ENCODE results near the gene SLC39A9. TPM values are rescaled to one million over a fixed set of nuclear protein-coding genes. Genes with fewer than 3 reads are reported as not detected.

Gene SLC39A9
- total RNA-seq, 1 experiment from 2014 or later = 39.8 TPM

DNA sequence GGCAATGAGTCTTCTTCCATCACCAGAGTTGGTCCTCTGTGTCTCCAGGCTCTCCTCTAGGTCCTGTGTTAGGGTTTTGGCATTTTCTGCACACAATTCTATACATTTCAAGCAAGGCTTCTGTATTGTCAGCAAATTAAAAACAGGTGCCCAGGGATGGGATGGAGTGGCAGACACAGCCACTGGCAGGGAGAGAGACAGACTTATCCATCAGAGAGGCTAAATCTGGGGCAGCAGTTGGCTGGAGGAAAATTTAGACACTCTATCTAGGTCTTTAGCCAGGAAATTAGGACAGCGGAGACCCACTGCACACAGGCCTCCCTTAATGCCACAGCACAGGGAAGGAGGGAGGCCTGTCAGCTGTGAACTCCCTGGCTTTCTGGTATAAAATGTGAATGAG is 106.3 kb downstream of the SLC39A9 start:
- no peak overlapping the region for H2BK12ac ChIP-seq (ENCODE audit: insufficient read length, low read depth, low read length)
- H3K56ac ChIP-seq (ENCODE audit: insufficient read length, low read depth, low read length) = no peak overlapping the region

More for the DNA sequence above, 106.3 kb downstream of the SLC39A9 start:
- no peak overlapping the region for H3K27ac Mint-ChIP-seq
- Histone ChIP-seq H3K79me1 (ENCODE audit: insufficient read depth, low read depth, low read length, poor library complexity, severe bottlenecking) (no peaks in the 10 kb centered on the region), H4K91ac (ENCODE audit: insufficient read length, low read depth, low read length) (no peak overlapping the region), H3K27ac (ENCODE audit: insufficient read length, low read depth, low read length) (no peak overlapping the region), H3K79me2 (ENCODE audit: insufficient read depth, low read length) (no peaks in the 10 kb centered on the region), H2BK20ac (ENCODE audit: low read depth, low read length, poor library complexity, severe bottlenecking) (no peak overlapping the region), H3K14ac (ENCODE audit: insufficient read depth, low read length) (no peak overlapping the region), H3K23me2 (ENCODE audit: insufficient read length, low read depth, low read length, poor library complexity, severe bottlenecking) (no peaks in the 10 kb centered on the region), H3T11ph (ENCODE audit: low read length) (no peak overlapping the region), H3K27me3 (ENCODE audit: insufficient read depth, low read length) (no peaks in the 10 kb centered on the region), H2BK120ac (ENCODE audit: low read depth, low read length, poor library complexity, severe bottlenecking) (no peak overlapping the region), H4K5ac (ENCODE audit: insufficient read length, low read depth, low read length) (no peak overlapping the region), H3K4me2 (ENCODE audit: insufficient read depth, insufficient read length, low read length) (no peak overlapping the region), H4K8ac (replicated peaks; ENCODE audit: insufficient read length, low read depth, low read length) (no peak overlapping the region), H2AFZ (ENCODE audit: low read length) (no peak overlapping the region), H2BK15ac (ENCODE audit: low read depth, low read length) (no peak overlapping the region), H2AK5ac (ENCODE audit: insufficient read length, low read length) (no peak overlapping the region), H3K18ac (ENCODE audit: insufficient read length, low read depth, low read length) (no peak overlapping the region), H3K9ac (ENCODE audit: extremely low read depth, insufficient read length, low read length) (no peak overlapping the region), H3K9me3 (ENCODE audit: control insufficient read depth, low read depth, low read length) (no peaks in the 10 kb centered on the region), H3K4me1 (ENCODE audit: insufficient read depth, low read length) (no peaks in the 10 kb centered on the region), H2BK5ac (ENCODE audit: insufficient read length, low read length) (no peak overlapping the region), H4K20me1 (ENCODE audit: control insufficient read depth, insufficient read depth, insufficient read length) (no peaks in the 10 kb centered on the region), H3K23ac (ENCODE audit: insufficient read length, low read depth, low read length) (no peak overlapping the region), H3K4ac (ENCODE audit: low read depth, low read length) (no peak overlapping the region)
- H3K4me3 Mint-ChIP-seq = no peak overlapping the region
- peaks cover 12 to 17% of the 10 kb centered on the region in 2 experiments for H3K4me1 Mint-ChIP-seq
- WGBS (ENCODE audit: extremely low coverage, insufficient read length, low lambda C conversion rate) = no CpG with 5 or more reads among the region's 1 CpG
- H3K9me3 Mint-ChIP-seq = no peaks in the 10 kb centered on the region; a peak in 1 of 5 replicates
- H3K36me3 Mint-ChIP-seq (ENCODE audit: insufficient read depth in 1 of 3, low read depth in 3 of 3) = no peaks in the 10 kb centered on the region
- TF ChIP-seq, protein P1, sequence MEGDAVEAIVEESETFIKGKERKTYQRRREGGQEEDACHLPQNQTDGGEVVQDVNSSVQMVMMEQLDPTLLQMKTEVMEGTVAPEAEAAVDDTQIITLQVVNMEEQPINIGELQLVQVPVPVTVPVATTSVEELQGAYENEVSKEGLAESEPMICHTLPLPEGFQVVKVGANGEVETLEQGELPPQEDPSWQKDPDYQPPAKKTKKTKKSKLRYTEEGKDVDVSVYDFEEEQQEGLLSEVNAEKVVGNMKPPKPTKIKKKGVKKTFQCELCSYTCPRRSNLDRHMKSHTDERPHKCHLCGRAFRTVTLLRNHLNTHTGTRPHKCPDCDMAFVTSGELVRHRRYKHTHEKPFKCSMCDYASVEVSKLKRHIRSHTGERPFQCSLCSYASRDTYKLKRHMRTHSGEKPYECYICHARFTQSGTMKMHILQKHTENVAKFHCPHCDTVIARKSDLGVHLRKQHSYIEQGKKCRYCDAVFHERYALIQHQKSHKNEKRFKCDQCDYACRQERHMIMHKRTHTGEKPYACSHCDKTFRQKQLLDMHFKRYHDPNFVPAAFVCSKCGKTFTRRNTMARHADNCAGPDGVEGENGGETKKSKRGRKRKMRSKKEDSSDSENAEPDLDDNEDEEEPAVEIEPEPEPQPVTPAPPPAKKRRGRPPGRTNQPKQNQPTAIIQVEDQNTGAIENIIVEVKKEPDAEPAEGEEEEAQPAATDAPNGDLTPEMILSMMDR (conservative IDR thresholded peaks at IDR 0.05) = no peak
- H3K27me3 Mint-ChIP-seq (ENCODE audit: low read depth) = peaks cover 19% of the 10 kb centered on the region
- no peak for DNase-seq
